ENCODE measurements around the gene KRT16. TPM values are rescaled to one million over a fixed set of nuclear protein-coding genes. Genes with fewer than 3 reads are reported as not detected.

Gene KRT16
- polyA plus RNA-seq, 1 donor (not counting 4 experiments of a cell fraction or from before 2014, with no cell fraction given): 1,851 TPM

DNA sequence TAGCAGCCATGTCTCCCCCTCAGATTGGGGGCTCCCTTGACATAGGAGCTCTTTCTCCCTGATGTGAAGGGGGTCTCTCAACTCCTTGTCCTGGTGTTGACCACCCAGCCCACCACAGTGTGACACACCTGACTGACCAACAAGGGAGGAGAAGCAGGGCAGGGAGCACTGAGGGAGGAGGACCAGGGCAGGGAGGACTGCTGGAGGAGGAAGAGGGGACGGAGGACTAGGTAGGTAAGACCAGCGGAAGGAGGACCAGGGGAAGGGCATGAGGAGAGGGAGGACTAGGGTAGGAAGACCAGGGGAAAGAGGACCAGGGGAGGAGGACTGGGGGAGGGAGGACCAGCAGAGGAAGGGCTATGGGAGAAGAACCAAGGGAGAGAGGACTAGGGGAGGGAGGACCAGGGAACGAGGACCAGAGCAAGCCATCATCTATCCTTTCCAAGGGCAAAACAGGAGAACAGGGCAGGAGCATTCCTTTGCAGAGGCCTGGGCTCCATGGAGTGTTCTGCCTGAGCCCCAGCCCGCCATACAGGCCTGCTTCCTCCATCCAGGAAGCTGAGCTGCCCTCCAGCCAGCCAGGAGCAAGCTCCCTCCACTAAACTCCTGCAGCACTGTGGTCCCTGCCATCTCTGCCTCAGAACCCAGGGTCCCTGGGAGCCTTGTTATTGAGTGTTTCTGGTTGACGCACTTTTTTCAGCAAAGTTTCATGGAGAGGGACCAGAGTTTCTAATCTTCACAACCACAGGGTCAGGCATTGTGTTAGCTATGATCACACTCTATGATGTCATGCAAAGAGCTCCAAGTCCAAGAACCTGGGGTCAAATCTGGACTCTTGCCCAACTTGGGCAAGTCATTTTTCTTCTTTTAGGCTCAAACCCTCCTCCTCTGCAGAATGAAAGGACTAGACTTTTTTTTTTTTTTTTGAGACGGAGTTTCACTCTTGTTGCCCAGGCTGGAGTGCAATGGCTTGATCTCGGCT is 27.2 kb upstream of the KRT16 start:
- no peak for FAIRE-seq
- H3K27me3 ChIP-seq (ENCODE audit: control insufficient read depth, extremely low read depth, insufficient read depth, low read length): no peaks in the 10 kb centered on the region
- no peak overlapping the region for H3K4me3 ChIP-seq (ENCODE audit: control insufficient read depth in 2 of 3, extremely low read depth in 1 of 3, insufficient read depth in 2 of 3, low read depth in 1 of 3, low read length in 3 of 3)
- H3K79me2 ChIP-seq (ENCODE audit: control insufficient read depth, insufficient read depth, low read length): no peaks in the 10 kb centered on the region
- no peak overlapping the region for H3K4me2 ChIP-seq (ENCODE audit: control insufficient read depth, extremely low read depth, insufficient read depth, low read depth, low read length)
- H3K9ac ChIP-seq (ENCODE audit: control insufficient read depth, extremely low read depth, insufficient read depth, low read length): no peak overlapping the region
- H3K4me1 ChIP-seq (ENCODE audit: control insufficient read depth, extremely low read depth, insufficient read depth, low read length): peaks cover 19% of the 10 kb centered on the region
- H3K36me3 ChIP-seq (ENCODE audit: control insufficient read depth in 2 of 2, extremely low read depth in 1 of 2, insufficient read depth in 2 of 2, low read length in 2 of 2): no peaks in the 10 kb centered on the region
- no peak overlapping the region for H3K27ac ChIP-seq (ENCODE audit: control insufficient read depth, insufficient read depth, low read length)
- no peaks in the 10 kb centered on the region for H3K9me3 ChIP-seq (ENCODE audit: control insufficient read depth, low read depth, low read length)
- TF ChIP-seq EZH2 (IDR thresholded peaks at IDR 0.05; ENCODE audit: low read length): no peak
- TF ChIP-seq, protein P1, sequence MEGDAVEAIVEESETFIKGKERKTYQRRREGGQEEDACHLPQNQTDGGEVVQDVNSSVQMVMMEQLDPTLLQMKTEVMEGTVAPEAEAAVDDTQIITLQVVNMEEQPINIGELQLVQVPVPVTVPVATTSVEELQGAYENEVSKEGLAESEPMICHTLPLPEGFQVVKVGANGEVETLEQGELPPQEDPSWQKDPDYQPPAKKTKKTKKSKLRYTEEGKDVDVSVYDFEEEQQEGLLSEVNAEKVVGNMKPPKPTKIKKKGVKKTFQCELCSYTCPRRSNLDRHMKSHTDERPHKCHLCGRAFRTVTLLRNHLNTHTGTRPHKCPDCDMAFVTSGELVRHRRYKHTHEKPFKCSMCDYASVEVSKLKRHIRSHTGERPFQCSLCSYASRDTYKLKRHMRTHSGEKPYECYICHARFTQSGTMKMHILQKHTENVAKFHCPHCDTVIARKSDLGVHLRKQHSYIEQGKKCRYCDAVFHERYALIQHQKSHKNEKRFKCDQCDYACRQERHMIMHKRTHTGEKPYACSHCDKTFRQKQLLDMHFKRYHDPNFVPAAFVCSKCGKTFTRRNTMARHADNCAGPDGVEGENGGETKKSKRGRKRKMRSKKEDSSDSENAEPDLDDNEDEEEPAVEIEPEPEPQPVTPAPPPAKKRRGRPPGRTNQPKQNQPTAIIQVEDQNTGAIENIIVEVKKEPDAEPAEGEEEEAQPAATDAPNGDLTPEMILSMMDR (optimal IDR thresholded peaks at IDR 0.05 in 1 of 3, IDR thresholded peaks at IDR 0.05 in 1 of 3, conservative IDR thresholded peaks at IDR 0.05 in 1 of 3; ENCODE audit: extremely low read depth in 1 of 3, insufficient read depth in 2 of 3, low read length in 3 of 3): no peak
- no peaks in the 10 kb centered on the region for H3K9me1 ChIP-seq (ENCODE audit: control insufficient read depth, extremely low read depth, insufficient read depth, low read length)
- no peak overlapping the region for H2AFZ ChIP-seq (ENCODE audit: control insufficient read depth, low read length)
- no peaks in the 10 kb centered on the region for H4K20me1 ChIP-seq (ENCODE audit: control insufficient read depth, extremely low read depth, insufficient read depth, low read length)
- dilution Hi-C loops (cut with MboI; ENCODE audit: extremely low pct_ligation_motif_present, low sequenced_read_pairs): no loop called here
- DNase-seq (ENCODE audit: low read depth, low spot score): no peak

DNA sequence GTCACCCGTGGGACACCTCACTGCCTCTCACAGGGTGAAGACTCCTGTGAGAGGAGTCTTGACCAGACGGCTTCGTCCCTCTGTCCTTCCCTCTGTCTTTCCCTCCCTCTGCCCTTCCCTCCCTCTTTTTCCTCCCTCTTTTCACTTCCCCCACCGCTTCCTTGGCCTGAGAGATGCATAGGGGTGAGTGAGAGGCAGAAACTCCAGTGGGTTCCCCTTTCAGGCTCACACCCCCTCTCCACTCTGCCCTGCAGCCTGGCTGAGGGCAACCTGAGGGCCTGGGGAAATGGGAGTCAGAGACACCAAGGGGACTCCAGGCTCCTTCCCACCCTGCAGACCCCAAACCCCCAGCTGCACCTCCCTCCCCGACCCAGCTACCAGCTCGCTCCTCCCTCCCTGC is 26.4 kb upstream of the KRT16 start:
- Histone ChIP-seq H3K9me1 (ENCODE audit: control insufficient read depth, extremely low read depth, insufficient read depth, low read length) (no peaks in the 10 kb centered on the region), H3K9ac (ENCODE audit: control insufficient read depth, extremely low read depth, insufficient read depth, low read length) (no peak overlapping the region), H3K4me1 (ENCODE audit: control insufficient read depth, extremely low read depth, insufficient read depth, low read length) (peaks cover 22% of the 10 kb centered on the region), H3K79me2 (ENCODE audit: control insufficient read depth, insufficient read depth, low read length) (no peaks in the 10 kb centered on the region), H3K4me3 (ENCODE audit: control insufficient read depth in 2 of 3, extremely low read depth in 1 of 3, insufficient read depth in 2 of 3, low read depth in 1 of 3, low read length in 3 of 3) (no peak overlapping the region), H3K36me3 (ENCODE audit: control insufficient read depth in 2 of 2, extremely low read depth in 1 of 2, insufficient read depth in 2 of 2, low read length in 2 of 2) (no peaks in the 10 kb centered on the region), H3K27me3 (ENCODE audit: control insufficient read depth, extremely low read depth, insufficient read depth, low read length) (no peaks in the 10 kb centered on the region), H3K4me2 (ENCODE audit: control insufficient read depth, extremely low read depth, insufficient read depth, low read depth, low read length) (no peak overlapping the region), H2AFZ (ENCODE audit: control insufficient read depth, low read length) (no peak overlapping the region), H4K20me1 (ENCODE audit: control insufficient read depth, extremely low read depth, insufficient read depth, low read length) (no peaks in the 10 kb centered on the region), H3K9me3 (ENCODE audit: control insufficient read depth, low read depth, low read length) (no peaks in the 10 kb centered on the region), H3K27ac (ENCODE audit: control insufficient read depth, insufficient read depth, low read length) (no peak overlapping the region)
- no peak for DNase-seq (ENCODE audit: low read depth, low spot score)
- TF ChIP-seq, protein P1 (optimal IDR thresholded peaks at IDR 0.05 in 1 of 3, IDR thresholded peaks at IDR 0.05 in 1 of 3, conservative IDR thresholded peaks at IDR 0.05 in 1 of 3; ENCODE audit: extremely low read depth in 1 of 3, insufficient read depth in 2 of 3, low read length in 3 of 3): no peak
- TF ChIP-seq EZH2 (IDR thresholded peaks at IDR 0.05; ENCODE audit: low read length): no peak
- dilution Hi-C loops (cut with MboI; ENCODE audit: extremely low pct_ligation_motif_present, low sequenced_read_pairs): no loop called here
- FAIRE-seq: no peak
